HG02623 (cell line): ENCODE results near the gene ITM2B.
A peak's percentile ranks its signal among the peaks of the same experiment; 100 is the strongest.

ENCODE experiments used
- ATAC-seq: cut with Tn5 transposase; IDR thresholded peaks from one replicate; pipeline ENCODE4 v1.9.1; 2021; ENCODE audit warnings: moderate library complexity; ENCODE audit not compliant: unreplicated experiment

The ITM2B gene

DNA sequence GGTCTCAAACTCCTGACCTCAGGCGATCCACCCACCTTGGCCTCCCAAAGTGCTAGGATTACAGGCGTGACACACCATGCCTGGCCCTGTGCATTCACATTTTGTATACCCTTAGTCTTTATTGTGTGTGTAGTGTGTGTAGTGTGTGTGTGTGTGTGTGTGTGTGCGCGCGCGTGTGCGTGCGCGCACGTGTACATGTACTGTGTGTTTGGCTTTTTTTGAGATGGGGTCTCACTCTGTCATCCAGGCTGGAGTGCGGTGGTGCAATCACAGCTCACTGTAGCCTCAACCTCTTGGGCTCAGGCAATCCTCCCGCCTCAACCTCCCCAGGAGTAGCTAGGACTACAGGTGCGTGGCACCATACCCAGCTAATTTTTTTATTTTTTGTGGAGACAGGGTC, 22.1 kb downstream of the ITM2B start:
- no peak for ATAC-seq

DNA sequence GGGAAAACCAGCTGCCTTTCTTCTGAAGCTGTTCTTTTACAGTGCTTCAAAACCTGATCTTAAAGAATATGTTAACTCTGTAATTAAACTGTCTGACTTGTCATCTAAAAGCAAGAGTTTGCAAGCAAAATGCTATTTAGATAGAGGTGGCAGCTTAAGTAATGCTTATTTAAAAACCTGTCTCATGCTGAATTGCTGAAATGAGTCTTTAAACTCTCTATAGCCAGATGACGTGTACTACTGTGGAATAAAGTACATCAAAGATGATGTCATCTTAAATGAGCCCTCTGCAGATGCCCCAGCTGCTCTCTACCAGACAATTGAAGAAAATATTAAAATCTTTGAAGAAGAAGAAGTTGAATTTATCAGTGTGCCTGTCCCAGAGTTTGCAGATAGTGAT, 22.9 kb downstream of the ITM2B start:
- ATAC-seq: no peak

DNA sequence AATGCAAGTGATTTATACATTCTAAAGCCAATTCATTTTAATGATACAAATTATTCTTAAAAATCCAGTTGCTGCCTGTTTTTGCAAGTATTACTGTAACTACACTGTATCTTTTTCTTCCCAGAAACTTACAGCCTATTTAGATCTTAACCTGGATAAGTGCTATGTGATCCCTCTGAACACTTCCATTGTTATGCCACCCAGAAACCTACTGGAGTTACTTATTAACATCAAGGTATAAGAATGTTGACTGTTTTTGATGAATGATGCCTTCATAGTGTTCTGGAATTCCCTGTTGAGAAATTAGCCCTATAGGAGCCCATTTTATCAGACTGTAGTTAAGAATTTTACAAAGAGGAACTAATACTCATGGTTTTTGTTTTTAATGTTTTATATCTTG, 25.0 kb downstream of the ITM2B start:
- no peak for ATAC-seq

DNA sequence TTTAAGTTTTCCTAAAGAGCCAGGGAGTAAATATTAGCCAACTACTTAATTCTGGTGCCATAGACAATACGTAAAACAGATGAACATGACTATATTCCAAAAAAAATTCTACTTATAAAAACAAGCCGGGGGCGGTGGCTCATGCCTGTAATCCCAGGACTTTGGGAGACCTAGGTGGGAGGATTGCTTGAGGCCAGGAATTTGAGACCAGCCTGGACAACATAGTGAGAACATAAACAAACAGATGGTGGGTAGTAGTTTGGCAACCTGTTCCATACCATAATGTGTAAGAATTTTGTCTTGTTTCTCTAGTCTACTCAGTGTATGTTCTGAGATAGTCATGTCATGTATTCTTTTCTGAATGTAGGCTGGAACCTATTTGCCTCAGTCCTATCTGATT, 25.4 kb downstream of the ITM2B start:
- no peak for ATAC-seq

DNA sequence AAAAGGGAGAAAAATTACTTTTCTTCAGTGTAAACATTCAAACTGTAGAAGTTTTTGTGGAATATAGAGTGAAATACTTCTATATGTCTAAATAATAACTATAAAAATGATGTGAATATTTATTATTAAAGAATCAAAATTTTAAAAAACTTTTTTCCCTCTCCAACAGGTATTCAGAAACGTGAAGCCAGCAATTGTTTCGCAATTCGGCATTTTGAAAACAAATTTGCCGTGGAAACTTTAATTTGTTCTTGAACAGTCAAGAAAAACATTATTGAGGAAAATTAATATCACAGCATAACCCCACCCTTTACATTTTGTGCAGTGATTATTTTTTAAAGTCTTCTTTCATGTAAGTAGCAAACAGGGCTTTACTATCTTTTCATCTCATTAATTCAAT, 28.0 kb downstream of the ITM2B start:
- ATAC-seq: no peak

DNA sequence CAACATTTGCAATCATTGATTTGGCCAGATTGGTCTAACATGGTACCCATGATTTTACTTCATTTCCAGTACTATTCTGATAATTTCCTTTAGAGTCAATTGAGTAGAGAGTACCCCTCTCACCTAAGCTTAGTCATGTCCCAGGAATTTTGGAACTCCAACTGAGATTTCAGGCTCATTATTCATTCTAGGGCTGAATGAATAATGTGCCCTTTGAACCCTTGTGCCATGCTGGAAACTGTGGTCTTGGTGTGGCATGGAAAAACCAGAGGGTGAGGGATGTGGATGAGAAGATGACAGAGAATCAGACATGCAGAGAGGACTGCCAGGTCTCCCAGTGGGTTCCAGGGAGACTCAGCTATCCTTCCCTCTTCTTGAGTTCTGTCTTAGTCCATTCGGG, 30.2 kb downstream of the ITM2B start:
- no peak for ATAC-seq

DNA sequence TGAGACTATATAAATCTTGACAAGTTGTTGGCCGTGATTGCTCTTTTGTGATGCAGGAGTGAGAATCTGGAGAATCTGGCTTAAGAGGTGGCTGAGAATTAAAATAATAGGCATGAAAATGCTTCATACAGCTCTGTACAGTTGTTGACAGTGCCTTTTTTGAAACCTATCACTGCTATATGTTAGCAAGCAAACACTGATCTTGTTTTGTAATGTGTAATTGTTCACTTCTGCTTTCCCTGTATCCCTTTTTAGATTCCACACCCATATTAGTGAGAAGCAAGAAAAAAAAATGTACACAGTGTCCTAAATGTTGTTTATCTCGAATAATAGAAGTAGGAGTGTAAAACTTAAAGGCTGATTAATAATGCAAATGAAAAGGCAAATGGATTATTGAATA, 31.1 kb downstream of the ITM2B start:
- no peak for ATAC-seq

DNA sequence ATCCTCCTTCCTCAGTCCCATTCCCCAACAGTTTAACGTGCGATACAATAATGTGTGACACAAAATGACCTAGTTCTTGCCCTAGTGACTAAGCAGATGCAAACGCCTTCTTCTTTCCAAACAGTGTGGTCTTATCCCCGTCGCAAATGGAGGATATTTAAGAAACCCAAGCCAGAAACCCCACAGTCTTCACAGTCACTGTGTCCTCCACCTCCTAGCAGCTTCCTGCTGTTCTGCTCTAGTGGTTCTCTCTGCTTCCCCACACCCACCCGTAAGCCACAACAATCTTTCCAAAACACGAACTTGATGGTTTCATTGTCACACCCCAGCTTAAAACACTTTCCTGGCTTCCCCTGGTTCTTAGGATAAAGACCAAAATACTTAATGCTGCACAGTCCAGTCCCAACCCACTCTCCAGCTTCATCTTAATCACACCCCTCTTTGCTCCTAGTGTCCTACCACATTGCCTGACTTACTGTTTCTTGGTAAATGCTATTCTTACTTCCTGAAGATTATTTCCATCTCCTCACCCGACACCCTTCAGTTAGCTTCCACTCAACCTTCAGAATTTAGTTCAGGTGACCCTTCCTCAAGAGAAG, 32.3 kb downstream of the ITM2B start:
- peak; percentile 83 for ATAC-seq

DNA sequence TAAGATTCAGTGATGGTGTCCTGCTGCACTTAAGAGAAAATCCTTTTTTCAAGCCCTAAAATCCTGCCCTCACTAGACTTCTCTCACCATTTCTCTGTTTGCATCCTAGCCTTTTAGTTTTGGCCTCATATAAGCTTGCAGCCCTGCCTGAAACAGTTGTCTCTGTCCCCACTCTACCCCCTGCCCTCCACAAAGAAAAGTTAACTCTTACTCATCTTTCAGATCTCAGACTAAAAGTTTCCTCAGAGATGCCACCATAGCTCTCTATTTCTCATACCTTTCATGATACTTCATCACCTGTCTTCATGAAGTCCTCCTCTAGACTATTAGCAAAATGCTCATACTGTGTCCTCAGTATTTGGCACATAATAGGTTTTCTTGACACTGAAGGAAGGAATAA, 33.1 kb downstream of the ITM2B start:
- no peak for ATAC-seq

DNA sequence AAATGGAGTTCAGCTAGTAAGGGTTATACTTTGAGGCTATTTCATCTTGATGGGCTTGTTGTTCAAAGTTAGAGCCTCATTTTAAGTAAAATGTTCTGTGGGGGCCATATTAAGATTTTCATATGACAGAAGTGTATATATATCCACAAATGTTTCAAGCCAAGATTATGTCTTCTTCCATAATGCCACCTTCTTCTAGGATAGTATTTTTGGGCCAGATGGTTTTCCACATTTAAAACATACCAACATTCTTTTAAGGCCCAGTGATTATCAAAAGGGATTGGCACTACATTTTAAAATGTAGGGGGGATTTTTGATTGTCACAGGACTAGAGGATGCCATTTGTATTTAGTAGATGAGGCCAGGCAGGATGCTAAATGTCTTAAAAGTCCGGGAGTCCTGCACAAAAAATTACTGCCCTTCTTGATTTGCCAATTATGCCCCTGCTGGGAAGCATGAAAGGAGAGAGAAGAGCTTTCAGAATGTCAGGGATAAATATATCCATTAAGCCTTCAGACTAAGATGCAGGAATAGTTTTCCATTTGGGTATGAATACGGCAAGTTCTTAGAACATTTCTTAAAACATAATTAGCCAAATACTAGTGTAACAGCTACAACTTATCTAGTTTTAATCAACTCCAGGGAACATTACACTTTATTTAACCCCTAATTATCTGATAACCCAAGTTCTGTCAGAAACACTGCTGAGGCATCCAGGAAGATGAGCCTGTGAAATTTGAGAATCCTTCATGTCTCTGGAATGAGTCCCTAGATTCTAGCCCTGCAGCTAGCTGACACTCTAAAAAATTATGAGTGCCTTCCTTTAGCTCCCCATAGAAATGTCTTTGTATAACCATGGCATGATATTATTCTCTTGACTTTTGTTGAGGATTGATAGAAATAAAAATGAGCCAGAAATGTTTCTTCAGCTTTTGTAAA, 34.0 kb downstream of the ITM2B start:
- no peak for ATAC-seq

DNA sequence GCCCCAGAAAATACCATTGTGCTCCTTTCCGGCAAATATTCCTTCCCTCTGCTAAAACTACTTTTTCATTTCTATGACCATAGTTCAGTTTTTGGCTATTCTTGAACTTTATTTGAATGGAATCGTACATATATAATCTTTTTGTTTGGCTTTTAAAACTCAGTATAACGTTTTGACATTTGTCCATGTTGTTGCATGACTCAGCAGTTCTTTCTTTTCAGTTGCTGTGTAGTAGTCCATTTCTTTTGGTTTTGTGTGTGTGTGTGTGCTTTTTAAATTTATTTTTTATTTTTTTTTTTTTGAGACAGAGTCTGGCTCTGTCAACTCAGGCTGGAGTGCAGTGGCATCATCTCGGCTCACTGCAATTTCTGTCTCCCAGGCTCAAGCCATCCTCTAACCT, 35.0 kb downstream of the ITM2B start:
- no peak for ATAC-seq

DNA sequence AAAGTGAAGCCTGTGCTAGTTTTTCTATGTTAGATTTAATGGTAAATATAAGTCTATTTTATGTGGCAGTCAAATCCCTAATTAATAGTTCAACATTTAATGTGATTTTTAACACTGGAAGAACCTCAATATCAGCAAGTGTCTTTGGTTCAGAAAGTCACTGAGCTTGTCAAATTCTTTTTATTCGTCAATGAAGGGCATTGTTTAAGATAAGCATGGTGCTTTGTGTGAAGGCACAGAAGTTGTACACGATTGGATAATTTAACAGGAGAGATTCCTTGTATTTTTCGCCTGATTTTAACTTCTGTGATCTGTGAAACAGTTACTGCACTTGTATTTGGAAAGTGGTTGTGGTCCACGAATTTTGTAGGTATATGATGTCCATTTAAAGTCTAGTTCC, 40.3 kb downstream of the ITM2B start:
- no peak for ATAC-seq

DNA sequence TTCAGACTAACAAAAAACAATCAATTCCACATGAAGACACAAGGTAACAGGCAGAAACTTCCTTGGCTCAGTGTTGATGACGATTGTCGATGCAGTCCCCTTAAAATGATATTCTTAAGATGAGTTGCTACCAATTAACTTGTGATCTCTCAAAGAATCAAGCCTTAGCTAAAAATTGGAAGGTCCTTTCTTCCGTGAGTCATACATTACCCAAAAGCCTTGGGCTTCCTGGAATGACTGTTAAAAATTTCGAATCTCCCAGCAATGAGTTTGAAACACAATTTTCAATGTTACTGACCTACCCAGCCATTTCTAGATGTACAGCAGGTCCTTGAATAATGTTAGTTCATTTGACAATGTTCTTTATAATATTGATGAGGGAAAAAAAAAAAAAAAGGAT, 42.5 kb downstream of the ITM2B start:
- ATAC-seq: no peak

DNA sequence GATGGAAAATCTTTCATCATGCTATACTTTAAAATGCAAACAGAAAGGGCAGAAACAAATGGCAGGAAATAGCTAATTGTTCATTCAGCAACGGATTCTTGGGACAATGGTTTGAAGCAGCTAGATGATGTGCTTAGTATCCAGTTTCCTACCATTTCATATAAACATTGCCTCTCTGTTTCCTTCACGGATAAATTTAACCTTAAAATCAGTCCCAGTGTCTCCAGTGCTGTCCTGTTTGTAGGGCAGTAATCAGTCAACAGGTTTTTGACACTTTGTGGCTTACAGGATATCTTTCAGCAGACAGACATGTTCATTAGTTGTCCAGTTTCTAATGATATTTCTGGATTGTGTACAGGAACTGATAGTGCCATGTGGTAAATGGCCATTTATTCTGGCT, 45.8 kb downstream of the ITM2B start:
- no peak for ATAC-seq

DNA sequence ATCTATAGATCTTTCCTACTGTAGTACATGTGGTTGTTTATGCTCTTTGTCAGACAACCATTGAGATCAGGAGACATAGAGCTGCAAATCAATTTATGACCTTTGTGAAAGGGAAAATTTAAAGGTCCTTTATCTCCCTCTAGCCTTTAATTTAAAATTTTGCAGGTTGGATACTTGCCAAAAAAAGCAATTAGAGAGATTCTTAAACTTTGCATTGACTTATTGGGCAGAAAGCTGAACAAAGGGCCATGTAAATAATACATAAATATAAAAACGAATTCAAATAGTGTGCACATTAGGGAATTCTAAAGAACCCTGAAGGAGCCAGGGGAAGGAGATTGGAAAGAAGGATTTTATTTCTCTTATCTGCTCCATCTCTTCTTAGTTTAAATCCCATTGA, 48.5 kb downstream of the ITM2B start:
- ATAC-seq: no peak

DNA sequence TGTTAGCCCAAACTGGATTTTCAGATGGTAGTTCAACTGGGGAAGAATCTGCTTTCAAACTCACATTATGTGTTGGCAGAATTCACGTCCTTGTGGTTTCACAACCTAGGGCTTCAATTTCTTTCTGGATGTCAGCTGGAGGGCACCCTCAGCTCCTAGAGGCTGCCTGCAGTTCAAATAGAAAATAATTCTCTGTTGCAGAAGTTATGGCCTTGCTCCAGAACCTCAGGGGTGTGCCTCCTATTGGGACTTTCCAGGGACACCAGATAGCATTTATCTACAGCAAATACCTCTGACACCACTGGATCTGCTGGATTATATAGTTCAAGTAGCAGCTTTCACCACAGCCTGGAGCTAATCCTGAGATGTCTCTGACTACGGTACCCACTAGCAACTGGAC, 58.7 kb downstream of the ITM2B start:
- ATAC-seq: no peak

DNA sequence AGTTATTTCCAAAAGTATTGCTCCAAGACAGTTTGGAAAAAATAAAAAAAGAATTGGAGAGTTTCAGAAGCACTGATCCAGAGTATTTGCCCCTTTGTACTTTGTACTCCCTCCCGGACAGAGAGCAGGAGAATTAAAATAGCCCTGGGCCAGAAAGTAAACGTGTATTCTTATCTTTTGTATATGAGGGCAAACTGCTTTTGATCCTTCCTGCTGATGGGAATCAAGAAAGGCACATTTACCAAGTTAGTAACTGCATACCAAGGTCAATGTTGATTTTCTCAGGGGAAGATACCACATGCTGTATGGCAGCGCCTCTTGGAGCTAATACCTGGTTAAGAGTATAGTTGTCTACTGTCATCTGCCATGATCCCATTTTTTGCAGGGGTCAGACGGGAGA, 59.6 kb downstream of the ITM2B start:
- no peak for ATAC-seq

DNA sequence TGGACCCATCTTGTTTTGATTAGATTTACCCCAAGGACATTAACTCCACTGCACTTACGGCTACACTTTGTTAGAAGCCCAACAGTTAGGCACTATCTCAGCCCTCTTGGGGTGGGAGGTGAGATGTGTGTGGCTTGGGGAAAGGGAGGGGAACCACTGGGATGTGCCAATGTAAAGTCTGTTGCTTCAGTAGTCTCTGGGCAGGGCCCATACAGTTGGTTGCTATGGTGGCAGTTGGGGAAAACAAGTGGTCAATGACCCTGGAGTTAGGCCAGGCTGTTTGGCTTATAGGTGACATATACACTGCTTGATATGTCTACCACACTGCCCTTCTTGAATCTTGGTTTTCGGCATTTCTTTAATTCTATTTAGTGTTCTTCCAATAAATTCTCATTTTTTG, 61.6 kb downstream of the ITM2B start:
- ATAC-seq: no peak

DNA sequence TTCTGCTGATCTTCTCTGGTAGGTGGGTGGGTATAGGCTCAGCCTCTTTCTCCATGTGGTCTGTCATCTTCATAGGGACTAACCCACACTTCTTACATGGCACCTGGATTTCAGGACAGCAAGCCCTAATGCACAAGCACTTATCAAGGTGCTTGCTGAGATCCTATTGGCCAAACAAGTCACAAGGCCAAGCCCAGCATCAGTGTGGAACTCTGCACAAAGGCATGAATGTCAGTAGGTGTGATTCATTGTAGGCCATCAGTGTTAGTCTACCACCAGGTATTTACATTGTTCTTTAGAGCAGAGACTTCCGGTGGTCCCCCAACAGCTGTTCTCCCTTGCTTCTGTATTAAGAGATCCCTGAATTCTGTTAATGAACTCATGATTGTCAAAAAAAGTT, 62.3 kb downstream of the ITM2B start:
- no peak for ATAC-seq

DNA sequence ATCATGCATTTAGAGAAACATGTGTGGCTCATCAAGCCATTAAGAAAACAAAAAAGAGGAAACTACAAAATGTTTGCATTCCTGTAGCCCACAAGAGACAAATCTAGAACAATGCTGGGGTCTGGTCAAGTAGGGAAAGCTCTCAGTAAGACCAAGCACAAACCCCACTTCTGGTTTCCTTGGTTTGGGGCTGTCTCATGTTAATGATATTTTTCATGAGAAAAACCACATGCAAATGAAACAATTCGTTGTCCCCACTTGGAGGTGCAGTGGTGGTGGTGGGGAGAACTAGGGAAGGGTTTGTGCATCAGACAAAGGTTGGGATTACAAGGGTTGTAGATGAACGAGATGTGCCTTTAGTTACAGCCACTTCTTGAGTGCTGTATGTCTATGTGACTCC, 63.5 kb downstream of the ITM2B start:
- ATAC-seq: no peak

DNA sequence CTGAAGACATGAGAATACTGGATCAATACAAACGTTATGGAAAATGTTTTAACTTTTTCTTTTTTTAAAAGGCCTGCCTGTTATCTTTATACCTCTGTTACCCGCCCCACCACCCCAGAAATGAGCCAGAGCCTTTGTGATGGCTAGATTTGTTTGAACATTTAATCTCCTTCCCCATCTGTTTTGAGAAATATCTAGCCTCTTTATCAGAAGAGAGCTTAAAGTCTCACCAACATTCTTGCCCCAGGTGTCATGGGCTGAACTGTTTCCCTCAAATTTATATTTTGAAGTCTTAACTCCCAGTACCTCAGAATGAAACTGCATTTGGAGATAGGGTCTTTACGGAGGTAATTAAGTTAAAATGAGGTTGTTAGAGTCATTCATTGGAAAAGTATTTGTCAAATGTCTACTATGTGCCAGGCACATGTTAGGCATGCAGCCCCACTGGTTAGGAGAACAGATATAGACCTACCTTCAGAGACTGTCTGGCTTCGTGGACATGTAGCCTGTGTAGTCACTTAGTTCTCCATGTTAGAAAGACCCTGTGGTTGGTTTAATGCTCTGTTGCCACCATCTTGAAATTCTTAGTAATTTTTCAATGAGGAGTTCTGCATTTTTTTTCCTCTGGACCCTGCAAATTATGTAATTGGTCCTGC, 64.3 kb downstream of the ITM2B start:
- no peak for ATAC-seq

DNA sequence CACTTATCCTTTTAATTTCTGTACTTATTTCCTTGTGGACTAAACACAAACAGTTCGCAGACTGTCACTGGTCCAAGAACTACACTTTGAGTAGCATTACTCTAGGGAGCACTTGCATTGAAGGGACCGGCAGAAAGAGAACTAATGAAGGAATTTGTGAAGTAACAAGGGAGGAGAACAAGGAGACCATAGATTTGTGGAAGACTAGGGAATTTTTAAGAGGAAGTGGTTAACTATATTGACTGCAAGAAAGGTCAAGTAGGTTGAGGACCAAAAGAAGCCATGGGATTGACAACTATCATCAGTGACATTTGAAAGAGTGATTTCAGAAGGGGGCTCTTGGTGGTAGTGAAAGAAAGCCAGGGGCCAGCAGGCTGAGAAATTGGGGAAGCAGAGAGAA, 66.6 kb downstream of the ITM2B start:
- ATAC-seq: no peak
